Measurements from ENCODE around the gene APEH.

Gene APEH

GRCh38 chr3:49652218-49652902, 21.8 kb upstream of the APEH start:
- no peak for DNase-seq

GRCh38 chr3:49652903-49653415, 21.2 kb upstream of the APEH start:
- DNase-seq, result no peak

- DNase-seq, result no peak
Observed at GRCh38 chr3:49653621-49654020, 20.5 kb upstream of the APEH start.

GRCh38 chr3:49654176-49654825, 19.9 kb upstream of the APEH start:
- DNase-seq, result no peak

DNA sequence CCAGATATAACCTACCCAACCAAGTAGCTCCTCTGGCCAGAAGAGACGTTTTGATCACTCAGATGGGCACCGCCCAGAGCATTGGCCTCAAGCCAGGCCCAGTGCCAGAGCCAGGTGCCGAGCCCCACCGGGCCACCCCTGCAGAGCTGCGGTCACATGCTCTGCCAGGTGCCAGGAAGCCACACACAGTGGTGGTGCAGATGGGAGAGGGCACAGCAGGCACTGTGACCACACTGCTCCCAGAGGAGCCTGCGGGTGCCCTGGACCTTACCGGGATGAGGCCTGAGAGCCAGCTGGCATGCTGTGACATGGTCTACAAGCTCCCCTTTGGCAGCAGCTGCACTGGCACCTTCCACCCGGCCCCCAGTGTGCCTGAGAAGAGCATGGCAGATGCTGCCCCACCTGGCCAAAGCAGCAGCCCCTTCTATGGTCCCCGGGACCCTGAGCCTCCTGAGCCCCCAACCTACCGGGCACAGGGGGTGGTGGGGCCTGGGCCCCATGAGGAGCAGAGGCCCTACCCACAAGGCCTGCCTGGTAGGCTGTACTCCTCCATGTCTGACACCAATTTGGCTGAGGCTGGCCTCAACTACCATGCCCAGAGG, 19.1 kb upstream of the APEH start:
- no peak for DNase-seq

GRCh38 chr3:49655731-49656285, 18.3 kb upstream of the APEH start:
- DNase-seq, result no peak

DNA sequence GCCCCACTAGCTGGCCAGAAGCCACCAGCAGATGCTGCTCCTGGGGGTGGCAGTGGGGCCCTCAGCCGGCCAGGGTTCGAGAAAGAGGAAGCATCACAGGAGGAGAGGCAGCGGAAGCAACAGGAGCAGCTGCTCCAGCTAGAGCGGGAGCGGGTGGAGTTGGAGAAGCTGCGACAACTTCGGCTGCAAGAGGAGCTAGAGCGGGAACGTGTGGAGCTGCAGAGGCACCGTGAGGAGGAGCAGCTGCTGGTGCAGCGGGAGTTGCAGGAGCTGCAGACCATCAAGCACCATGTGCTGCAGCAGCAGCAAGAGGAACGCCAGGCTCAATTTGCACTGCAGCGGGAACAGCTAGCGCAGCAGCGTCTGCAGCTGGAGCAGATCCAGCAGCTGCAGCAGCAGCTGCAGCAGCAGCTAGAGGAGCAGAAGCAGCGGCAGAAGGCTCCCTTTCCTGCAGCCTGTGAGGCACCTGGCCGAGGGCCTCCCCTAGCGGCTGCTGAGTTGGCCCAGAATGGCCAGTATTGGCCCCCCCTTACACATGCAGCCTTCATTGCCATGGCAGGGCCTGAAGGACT, 17.5 kb upstream of the APEH start:
- peak; percentile 8 for DNase-seq

GRCh38 chr3:49657208-49657915, 16.8 kb upstream of the APEH start:
- DNase-seq, result no peak

GRCh38 chr3:49658711-49659110, 15.4 kb upstream of the APEH start:
- no peak for DNase-seq

DNA sequence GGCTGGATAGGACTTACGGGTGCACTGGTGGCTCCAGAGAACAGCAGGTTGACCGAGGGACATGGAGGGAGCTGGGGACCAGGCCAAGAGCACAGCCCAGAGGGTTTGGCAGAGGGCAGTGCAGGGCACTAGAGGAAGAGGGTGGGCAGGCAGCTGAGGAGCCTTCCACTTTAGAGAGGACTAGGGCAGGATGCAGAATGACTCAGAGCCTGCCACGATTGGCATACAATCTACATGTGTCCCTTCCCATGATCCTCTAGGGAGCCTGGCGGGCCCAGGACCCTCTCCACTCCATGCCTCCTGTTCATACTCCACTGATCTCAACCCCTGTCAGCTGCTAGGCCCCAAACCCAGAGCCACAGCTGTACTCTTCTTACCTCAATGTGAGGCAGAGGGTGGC, 14.4 kb upstream of the APEH start:
- no peak for DNase-seq

DNA sequence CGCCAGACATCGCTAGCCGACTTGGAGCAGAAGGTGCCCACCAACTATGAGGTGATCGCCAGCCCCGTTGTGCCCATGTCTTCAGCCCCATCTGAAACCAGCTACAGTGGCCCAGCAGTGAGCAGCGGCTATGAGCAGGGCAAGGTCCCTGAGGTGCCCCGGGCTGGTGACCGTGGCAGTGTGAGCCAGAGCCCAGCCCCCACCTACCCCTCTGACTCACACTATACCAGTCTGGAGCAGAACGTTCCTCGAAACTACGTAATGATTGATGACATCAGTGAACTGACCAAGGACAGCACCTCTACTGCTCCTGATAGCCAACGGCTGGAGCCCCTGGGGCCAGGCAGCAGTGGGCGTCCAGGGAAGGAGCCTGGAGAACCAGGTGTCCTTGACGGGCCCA, 12.9 kb upstream of the APEH start:
- no peak for DNase-seq

DNA sequence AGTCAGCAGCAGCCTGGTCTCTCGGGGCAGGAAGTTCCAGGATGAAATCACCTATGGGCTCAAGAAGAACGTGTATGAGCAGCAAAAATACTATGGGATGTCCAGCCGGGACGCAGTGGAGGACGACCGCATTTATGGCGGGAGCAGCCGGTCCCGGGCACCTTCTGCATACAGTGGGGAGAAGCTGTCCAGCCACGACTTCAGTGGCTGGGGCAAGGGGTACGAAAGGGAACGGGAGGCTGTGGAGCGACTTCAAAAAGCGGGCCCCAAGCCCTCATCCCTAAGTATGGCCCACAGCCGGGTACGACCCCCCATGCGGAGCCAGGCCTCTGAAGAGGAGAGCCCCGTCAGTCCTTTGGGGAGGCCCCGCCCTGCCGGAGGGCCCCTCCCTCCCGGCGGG, 12.1 kb upstream of the APEH start:
- no peak for DNase-seq

DNA sequence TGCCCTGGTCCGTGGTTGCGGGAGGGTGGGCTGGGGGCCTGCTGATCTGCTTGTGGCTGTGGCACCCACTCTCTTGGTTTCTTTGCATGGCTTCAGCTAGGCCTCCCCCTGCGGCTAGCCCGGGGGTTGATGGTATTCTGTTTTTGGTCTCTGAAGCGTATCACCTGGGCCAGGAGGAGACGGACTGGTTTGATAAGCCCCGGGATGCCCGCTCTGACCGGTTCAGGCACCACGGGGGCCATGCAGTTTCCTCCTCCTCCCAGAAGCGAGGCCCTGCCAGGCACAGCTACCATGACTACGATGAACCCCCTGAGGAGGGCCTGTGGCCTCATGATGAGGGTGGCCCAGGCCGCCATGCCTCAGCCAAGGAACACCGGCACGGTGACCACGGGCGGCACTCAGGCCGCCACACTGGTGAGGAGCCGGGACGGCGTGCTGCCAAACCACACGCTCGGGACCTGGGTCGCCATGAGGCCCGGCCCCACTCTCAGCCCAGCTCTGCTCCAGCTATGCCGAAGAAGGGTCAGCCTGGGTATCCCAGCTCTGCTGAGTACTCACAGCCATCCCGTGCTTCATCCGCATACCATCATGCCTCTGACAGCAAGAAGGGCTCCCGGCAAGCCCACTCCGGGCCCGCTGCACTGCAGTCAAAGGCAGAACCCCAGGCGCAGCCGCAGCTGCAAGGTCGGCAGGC, 11.3 kb upstream of the APEH start:
- no peak for DNase-seq

GRCh38 chr3:49663831-49664230, 10.3 kb upstream of the APEH start:
- no peak for DNase-seq

GRCh38 chr3:49664300-49664699, 9.9 kb upstream of the APEH start:
- no peak for DNase-seq

GRCh38 chr3:49665822-49666519, 8.2 kb upstream of the APEH start:
- no peak for DNase-seq

- DNase-seq, result no peak
Observed at GRCh38 chr3:49666592-49666991, 7.6 kb upstream of the APEH start.

DNA sequence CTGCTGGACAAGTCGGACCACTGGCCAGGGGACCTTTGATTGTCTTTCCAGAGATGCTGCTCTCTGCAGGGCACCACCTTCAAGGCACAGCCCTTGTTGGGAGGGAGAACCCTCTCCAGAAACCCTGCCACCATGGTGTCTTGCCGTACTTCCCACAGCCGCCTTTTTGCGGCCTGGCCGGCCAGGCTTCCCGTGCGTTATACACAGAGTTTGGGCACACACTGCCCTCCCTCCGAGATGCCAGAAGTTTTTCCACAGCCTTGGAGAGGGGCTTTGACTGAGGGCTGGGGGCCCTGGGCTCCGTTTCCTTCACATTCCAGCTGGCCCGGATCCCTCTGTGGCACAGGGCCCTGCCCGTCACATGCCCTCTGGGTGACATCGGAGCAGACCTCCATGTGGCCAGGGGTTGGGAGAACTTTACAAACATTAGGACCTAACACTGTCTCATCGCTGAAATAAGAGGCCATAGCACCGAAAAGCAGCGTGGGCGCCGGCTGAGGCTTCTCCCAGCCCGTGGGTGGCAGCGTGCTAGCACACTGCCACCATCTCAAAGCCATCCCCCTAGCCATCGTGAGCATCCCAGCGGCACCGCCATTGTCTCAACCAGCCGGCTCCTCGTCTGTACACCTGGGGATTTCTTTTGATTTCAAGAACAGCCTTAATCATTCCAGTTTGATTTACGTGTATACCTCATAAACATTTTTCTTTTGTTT, 6.3 kb upstream of the APEH start:
- DNase-seq, result no peak

DNA sequence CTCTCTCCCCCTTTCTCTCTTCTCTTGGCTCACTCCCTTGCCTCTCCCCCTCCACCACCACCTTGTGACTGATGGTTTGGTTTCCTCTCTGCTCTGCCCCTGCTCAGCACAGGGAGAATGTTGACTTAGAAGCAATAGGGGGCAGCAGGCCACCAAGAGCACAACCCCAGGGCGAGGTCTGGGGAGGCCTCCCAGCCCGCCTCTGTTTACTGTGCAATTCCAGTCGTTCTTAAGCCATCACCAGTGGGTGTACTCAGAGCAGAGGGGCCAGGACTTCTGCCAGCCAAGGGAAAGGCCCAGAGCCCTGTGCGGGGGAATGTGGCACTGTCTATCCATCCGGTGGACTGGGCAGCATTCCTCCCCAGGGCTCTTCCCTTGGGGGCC, 5.7 kb upstream of the APEH start:
- no peak for DNase-seq

DNA sequence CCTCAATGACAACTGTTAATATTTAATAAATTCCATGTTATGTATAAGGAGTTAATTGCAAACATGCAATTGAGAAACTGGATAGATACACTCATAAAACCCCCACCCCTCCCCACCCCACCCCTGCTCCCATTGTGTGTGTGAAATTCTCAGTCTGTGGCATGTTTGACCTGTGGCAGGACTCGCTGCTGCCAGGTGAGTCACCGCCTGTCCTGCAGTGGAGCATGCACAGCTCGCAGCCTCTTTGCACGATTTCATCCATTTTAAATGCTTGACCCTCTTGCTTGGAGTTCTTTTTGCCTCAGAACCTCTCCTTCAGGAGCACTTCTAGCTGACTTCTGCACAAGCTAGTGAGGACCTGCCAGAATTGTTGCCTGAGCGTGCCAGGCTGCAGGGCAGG, 5.3 kb upstream of the APEH start:
- DNase-seq, result no peak

DNA sequence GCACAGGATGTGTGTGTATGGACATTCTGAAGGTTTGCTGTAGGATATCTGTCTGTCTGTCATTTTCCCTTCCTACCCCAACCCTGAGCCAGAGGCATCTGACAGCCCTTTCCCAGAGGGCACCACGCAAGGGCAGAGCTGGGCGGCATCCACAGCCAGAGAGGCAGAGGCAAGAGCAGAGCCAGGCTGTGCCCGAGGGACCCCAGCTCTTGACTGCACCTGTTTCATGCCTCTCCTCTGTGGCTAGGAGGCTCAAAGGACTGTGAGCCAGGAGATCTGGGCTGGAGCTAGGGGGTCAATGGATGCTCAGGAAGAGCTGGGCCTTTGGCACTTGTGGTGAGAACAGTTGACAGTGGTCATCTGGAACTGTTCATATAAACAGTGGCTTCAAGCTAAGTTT, 4.8 kb upstream of the APEH start:
- no peak for DNase-seq

Measured in CD4-positive, alpha-beta T cell treated with Interleukin-17A for 4 hours (primary cell).